ENCODE measurements around the gene HRH4.

Gene HRH4

DNA sequence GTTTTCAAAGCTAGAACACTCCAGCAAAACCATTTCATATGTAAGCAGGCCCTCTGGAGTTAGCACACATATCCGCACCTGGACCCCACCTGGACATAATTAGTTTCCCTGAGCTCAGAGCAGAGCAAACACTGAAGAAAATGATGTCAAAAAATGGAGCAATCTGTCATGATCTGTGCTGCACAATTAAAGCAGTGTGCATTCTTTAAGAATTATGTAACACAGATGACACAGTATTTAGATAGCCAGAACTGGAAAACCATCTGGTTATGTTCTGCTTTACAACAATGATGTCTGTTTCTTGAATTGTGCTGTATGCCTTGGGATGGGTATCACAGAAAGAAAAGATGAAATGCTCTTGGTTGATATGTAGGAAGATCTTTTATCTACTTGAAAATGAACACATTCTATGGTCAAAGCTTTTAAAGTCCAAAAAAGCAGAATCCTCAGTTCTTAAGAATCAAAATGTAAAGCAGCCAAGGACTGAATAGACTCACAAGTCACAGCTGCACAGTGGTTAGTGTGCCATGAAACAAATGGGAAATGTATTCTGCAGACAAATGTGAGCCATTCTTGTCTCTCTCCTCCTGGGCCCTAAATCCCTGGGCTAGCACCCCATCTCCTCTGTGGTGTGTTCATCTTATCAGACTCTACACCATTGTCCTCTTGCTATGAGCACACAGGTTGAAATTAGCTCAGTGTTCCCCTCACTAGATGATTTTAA is 36.8 kb downstream of the HRH4 start:
- Histone ChIP-seq H3K36me3 (ENCODE audit: control insufficient read depth, insufficient read depth, low read length) (no peaks in the 10 kb centered on the region), H3K27me3 (ENCODE audit: control insufficient read depth, insufficient read depth, low read length) (no peaks in the 10 kb centered on the region), H3K9ac (ENCODE audit: low read length) (no peak overlapping the region), H3K27ac (ENCODE audit: low read depth, low read length) (no peak overlapping the region), H3K4me3 (ENCODE audit: low read length) (no peak overlapping the region), H3K4me1 (ENCODE audit: control insufficient read depth, insufficient read depth, low read length) (no peaks in the 10 kb centered on the region)

DNA sequence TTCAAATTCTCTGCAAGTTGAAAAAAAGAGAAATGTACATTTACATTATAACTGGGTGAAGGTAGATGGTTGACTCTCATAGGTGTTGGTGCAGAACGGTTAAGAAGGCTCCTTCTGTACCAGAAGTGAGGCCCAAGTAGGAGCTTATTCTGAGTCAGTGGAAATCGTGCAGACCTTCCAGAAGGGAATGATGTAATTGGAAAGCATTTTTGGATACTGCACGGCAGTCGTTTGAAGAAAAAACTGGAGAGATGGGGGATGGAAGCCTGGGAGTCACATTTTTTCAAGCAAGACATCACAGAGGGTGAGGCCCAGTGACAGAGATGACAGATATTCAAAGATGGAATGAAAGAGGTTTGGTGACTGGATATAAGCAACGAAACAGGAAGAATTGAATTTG is 39.4 kb downstream of the HRH4 start:
- no peak overlapping the region for H3K27ac ChIP-seq (ENCODE audit: low read depth, low read length)
- H3K27me3 ChIP-seq (ENCODE audit: control insufficient read depth, insufficient read depth, low read length) = no peaks in the 10 kb centered on the region
- H3K36me3 ChIP-seq (ENCODE audit: control insufficient read depth, insufficient read depth, low read length) = no peaks in the 10 kb centered on the region
- no peaks in the 10 kb centered on the region for H3K4me1 ChIP-seq (ENCODE audit: control insufficient read depth, insufficient read depth, low read length)
- H3K9ac ChIP-seq (ENCODE audit: low read length) = no peak overlapping the region
- no peak overlapping the region for H3K4me3 ChIP-seq (ENCODE audit: low read length)

DNA sequence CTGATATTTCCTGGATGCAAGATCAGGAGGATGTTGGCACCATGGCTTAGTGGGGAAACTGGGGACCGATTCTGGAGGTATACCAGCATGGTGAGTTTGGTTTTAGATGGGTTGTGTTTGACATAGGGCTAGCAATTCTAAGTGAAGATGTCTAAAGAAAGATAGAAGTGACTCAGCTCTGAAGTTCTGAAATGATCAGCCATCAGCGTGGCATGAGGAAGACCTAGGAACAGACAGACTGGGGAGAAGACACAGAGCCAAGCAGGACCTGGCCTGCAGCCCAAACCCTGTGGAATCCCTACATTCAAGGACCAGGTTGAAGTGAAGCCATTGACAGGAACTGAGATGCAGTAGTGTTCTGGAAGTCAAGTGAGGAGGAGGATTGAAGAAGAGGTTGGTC is 39.8 kb downstream of the HRH4 start:
- H3K36me3 ChIP-seq (ENCODE audit: control insufficient read depth, insufficient read depth, low read length) = no peaks in the 10 kb centered on the region
- no peak overlapping the region for H3K27ac ChIP-seq (ENCODE audit: low read depth, low read length)
- H3K4me1 ChIP-seq (ENCODE audit: control insufficient read depth, insufficient read depth, low read length) = no peaks in the 10 kb centered on the region
- no peaks in the 10 kb centered on the region for H3K27me3 ChIP-seq (ENCODE audit: control insufficient read depth, insufficient read depth, low read length)
- H3K4me3 ChIP-seq (ENCODE audit: low read length) = no peak overlapping the region
- no peak overlapping the region for H3K9ac ChIP-seq (ENCODE audit: low read length)

DNA sequence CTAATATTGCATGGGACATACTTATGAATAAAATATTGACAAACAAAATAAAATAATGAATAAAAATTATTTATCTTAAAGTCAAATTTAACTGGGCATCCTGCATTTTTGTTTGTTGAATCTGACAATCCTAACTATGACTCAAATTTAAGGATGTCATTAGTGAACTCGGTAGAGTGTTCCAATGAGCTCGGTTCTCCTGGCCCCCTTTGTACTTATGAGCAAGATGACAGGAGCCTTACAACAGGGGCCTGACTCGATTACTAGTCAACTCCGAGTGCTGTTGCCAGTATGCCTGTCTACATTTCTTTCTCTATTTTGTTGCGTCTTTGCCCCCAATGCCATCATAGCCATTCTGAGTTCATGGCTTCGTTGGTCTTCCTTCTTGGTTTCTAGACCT is 40.3 kb downstream of the HRH4 start:
- no peak overlapping the region for H3K27ac ChIP-seq (ENCODE audit: low read depth, low read length)
- H3K4me1 ChIP-seq (ENCODE audit: control insufficient read depth, insufficient read depth, low read length) = no peaks in the 10 kb centered on the region
- no peaks in the 10 kb centered on the region for H3K27me3 ChIP-seq (ENCODE audit: control insufficient read depth, insufficient read depth, low read length)
- no peak overlapping the region for H3K9ac ChIP-seq (ENCODE audit: low read length)
- H3K4me3 ChIP-seq (ENCODE audit: low read length) = no peak overlapping the region
- H3K36me3 ChIP-seq (ENCODE audit: control insufficient read depth, insufficient read depth, low read length) = no peaks in the 10 kb centered on the region

DNA sequence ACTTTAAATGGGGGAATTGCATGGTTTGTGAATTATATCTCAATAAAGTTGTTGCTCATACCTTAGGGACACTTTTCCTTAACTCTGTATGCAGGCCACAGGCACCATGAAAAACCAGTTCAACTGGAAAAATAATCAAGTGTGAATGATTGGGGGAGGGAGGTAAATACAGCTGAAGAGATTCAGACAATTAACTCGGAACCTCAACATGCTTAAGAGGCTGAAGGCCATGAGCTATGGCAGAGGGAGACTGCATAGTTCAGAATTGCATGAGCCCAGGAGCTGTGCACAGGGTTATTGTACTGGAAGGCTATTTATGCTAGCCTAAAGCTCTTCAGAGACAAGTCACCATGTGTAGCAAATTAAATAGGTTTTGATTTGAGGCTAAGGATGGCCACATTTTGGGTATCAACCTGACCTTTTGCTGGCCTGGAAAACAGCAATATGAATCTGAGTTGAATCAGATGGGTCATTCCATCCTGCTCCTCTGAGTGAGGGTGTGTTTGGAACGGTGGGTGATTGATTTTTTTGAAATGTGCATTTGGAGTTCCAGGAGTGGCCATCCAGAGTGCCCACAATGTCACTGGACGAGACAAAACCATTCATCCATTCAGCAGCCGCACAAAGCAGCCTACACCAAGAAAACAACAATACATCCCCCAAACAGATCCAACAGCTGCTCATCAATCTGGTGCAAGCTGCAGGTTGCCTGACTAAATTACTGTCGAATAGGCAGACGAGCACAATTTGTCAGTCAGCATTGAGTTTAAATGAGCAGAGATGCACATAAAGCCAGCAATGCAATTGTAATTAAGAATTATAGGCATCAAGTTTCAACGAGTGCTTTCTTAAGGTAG is 42.5 kb downstream of the HRH4 start:
- Histone ChIP-seq H3K4me1 (ENCODE audit: control insufficient read depth, insufficient read depth, low read length) (no peaks in the 10 kb centered on the region), H3K4me3 (ENCODE audit: low read length) (no peak overlapping the region), H3K36me3 (ENCODE audit: control insufficient read depth, insufficient read depth, low read length) (no peaks in the 10 kb centered on the region), H3K9ac (ENCODE audit: low read length) (no peak overlapping the region), H3K27ac (ENCODE audit: low read depth, low read length) (no peak overlapping the region), H3K27me3 (ENCODE audit: control insufficient read depth, insufficient read depth, low read length) (no peaks in the 10 kb centered on the region)

GRCh38 chr18:24504401-24504800 is 44.0 kb downstream of the HRH4 start:
- H3K27me3 ChIP-seq (ENCODE audit: control insufficient read depth, insufficient read depth, low read length) = no peaks in the 10 kb centered on the region
- no peaks in the 10 kb centered on the region for H3K36me3 ChIP-seq (ENCODE audit: control insufficient read depth, insufficient read depth, low read length)
- H3K27ac ChIP-seq (ENCODE audit: low read depth, low read length) = no peak overlapping the region
- no peak overlapping the region for H3K4me3 ChIP-seq (ENCODE audit: low read length)
- H3K9ac ChIP-seq (ENCODE audit: low read length) = no peak overlapping the region
- no peaks in the 10 kb centered on the region for H3K4me1 ChIP-seq (ENCODE audit: control insufficient read depth, insufficient read depth, low read length)

GRCh38 chr18:24506175-24506574 is 45.7 kb downstream of the HRH4 start:
- no peak overlapping the region for H3K9ac ChIP-seq (ENCODE audit: low read length)
- no peaks in the 10 kb centered on the region for H3K36me3 ChIP-seq (ENCODE audit: control insufficient read depth, insufficient read depth, low read length)
- no peaks in the 10 kb centered on the region for H3K27me3 ChIP-seq (ENCODE audit: control insufficient read depth, insufficient read depth, low read length)
- H3K4me3 ChIP-seq (ENCODE audit: low read length) = no peak overlapping the region
- no peak overlapping the region for H3K27ac ChIP-seq (ENCODE audit: low read depth, low read length)
- H3K4me1 ChIP-seq (ENCODE audit: control insufficient read depth, insufficient read depth, low read length) = no peaks in the 10 kb centered on the region

GRCh38 chr18:24509435-24509834 is 49.0 kb downstream of the HRH4 start:
- Histone ChIP-seq H3K36me3 (ENCODE audit: control insufficient read depth, insufficient read depth, low read length) (no peaks in the 10 kb centered on the region), H3K27me3 (ENCODE audit: control insufficient read depth, insufficient read depth, low read length) (no peaks in the 10 kb centered on the region), H3K27ac (ENCODE audit: low read depth, low read length) (no peak overlapping the region), H3K4me3 (ENCODE audit: low read length) (no peak overlapping the region), H3K9ac (ENCODE audit: low read length) (no peak overlapping the region), H3K4me1 (ENCODE audit: control insufficient read depth, insufficient read depth, low read length) (no peaks in the 10 kb centered on the region)

- Histone ChIP-seq H3K9ac (ENCODE audit: low read length) (no peak overlapping the region), H3K4me1 (ENCODE audit: control insufficient read depth, insufficient read depth, low read length) (no peaks in the 10 kb centered on the region), H3K4me3 (ENCODE audit: low read length) (no peak overlapping the region), H3K36me3 (ENCODE audit: control insufficient read depth, insufficient read depth, low read length) (no peaks in the 10 kb centered on the region), H3K27me3 (ENCODE audit: control insufficient read depth, insufficient read depth, low read length) (no peaks in the 10 kb centered on the region), H3K27ac (ENCODE audit: low read depth, low read length) (no peak overlapping the region)
Measured at GRCh38 chr18:24514439-24514838, 54.0 kb downstream of the HRH4 start.

GRCh38 chr18:24515721-24516120 is 55.3 kb downstream of the HRH4 start:
- no peak overlapping the region for H3K9ac ChIP-seq (ENCODE audit: low read length)
- no peaks in the 10 kb centered on the region for H3K27me3 ChIP-seq (ENCODE audit: control insufficient read depth, insufficient read depth, low read length)
- H3K27ac ChIP-seq (ENCODE audit: low read depth, low read length) = no peak overlapping the region
- H3K4me1 ChIP-seq (ENCODE audit: control insufficient read depth, insufficient read depth, low read length) = no peaks in the 10 kb centered on the region
- no peaks in the 10 kb centered on the region for H3K36me3 ChIP-seq (ENCODE audit: control insufficient read depth, insufficient read depth, low read length)
- H3K4me3 ChIP-seq (ENCODE audit: low read length) = no peak overlapping the region

DNA sequence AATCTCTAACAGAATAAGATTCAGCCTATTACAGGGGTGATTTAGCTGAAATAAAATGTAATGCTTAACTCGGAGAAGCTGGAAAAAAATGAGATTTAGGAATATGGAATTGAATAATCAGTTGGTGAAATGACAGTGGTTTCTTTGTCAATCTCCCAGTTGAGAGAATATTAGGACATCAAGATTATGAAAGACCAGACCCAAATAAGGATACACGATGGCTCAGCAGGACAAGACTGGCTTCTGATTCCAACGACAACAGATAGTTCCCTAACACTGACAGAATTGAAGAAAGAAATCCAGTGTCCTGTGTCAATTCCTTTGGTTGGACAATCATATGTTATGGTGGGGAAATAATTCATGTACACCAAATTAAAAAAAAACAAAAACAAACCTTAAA is 55.8 kb downstream of the HRH4 start:
- H3K4me1 ChIP-seq (ENCODE audit: control insufficient read depth, insufficient read depth, low read length) = no peaks in the 10 kb centered on the region
- no peaks in the 10 kb centered on the region for H3K27me3 ChIP-seq (ENCODE audit: control insufficient read depth, insufficient read depth, low read length)
- no peak overlapping the region for H3K9ac ChIP-seq (ENCODE audit: low read length)
- no peak overlapping the region for H3K27ac ChIP-seq (ENCODE audit: low read depth, low read length)
- no peak overlapping the region for H3K4me3 ChIP-seq (ENCODE audit: low read length)
- no peaks in the 10 kb centered on the region for H3K36me3 ChIP-seq (ENCODE audit: control insufficient read depth, insufficient read depth, low read length)

- Histone ChIP-seq H3K4me3 (ENCODE audit: low read length) (no peak overlapping the region), H3K36me3 (ENCODE audit: control insufficient read depth, insufficient read depth, low read length) (no peaks in the 10 kb centered on the region), H3K4me1 (ENCODE audit: control insufficient read depth, insufficient read depth, low read length) (no peaks in the 10 kb centered on the region), H3K9ac (ENCODE audit: low read length) (no peak overlapping the region), H3K27ac (ENCODE audit: low read depth, low read length) (no peak overlapping the region), H3K27me3 (ENCODE audit: control insufficient read depth, insufficient read depth, low read length) (no peaks in the 10 kb centered on the region)
Measured at GRCh38 chr18:24517554-24517953, 57.1 kb downstream of the HRH4 start.

- Histone ChIP-seq H3K9ac (ENCODE audit: low read length) (no peak overlapping the region), H3K4me3 (ENCODE audit: low read length) (no peak overlapping the region), H3K36me3 (ENCODE audit: control insufficient read depth, insufficient read depth, low read length) (no peaks in the 10 kb centered on the region), H3K27me3 (ENCODE audit: control insufficient read depth, insufficient read depth, low read length) (no peaks in the 10 kb centered on the region), H3K4me1 (ENCODE audit: control insufficient read depth, insufficient read depth, low read length) (no peaks in the 10 kb centered on the region), H3K27ac (ENCODE audit: low read depth, low read length) (no peak overlapping the region)
Measured at GRCh38 chr18:24518596-24518995, 58.2 kb downstream of the HRH4 start.

Measured in rectal smooth muscle tissue (tissue), 1 donor.